HepG2 (cell line): Measurements from ENCODE around the gene MCEE. TPM values are rescaled to one million over a fixed set of nuclear protein-coding genes. Genes with fewer than 3 reads are reported as not detected.
A peak's percentile ranks its signal among the peaks of the same experiment; 100 is the strongest.

Source experiments
- ATF5 ChIP-seq: sonication (generic); formaldehyde crosslinking; IDR thresholded peaks from 2 replicates; pipeline ENCODE4 v1.4.0; 2020; ENCODE audit warnings: mild to moderate bottlenecking, low read depth, missing genetic modification reagents
- ATF7-NPFF ChIP-seq: sonication (generic); formaldehyde crosslinking; IDR thresholded peaks from 2 replicates; pipeline ENCODE4 v1.8.1; 2023; ENCODE audit warnings: mild to moderate bottlenecking, low read depth, missing genetic modification reagents, moderate library complexity
- ATRX ChIP-seq: sonication (generic); formaldehyde crosslinking; IDR thresholded peaks from 2 replicates; pipeline ENCODE4 v1.4.0; 2020; ENCODE audit warnings: missing genetic modification reagents, borderline replicate concordance
- CENPT ChIP-seq: sonication (generic); formaldehyde crosslinking; IDR thresholded peaks from 2 replicates; pipeline ENCODE4 v1.8.0; 2022; ENCODE audit warnings: low read depth, mild to moderate bottlenecking, moderate library complexity, missing genetic modification reagents
- DBP ChIP-seq: sonication (generic); formaldehyde crosslinking; IDR thresholded peaks from 2 replicates; pipeline ENCODE4 v1.4.0; 2020; ENCODE audit warnings: missing genetic modification reagents; ENCODE audit errors: not compliant biosample characterization
- E2F2 ChIP-seq: sonication (generic); formaldehyde crosslinking; IDR thresholded peaks from 2 replicates; pipeline ENCODE4 v1.4.0; 2020; ENCODE audit warnings: missing genetic modification reagents, borderline replicate concordance
- ELF1 ChIP-seq: sonication (generic); formaldehyde crosslinking; IDR thresholded peaks from 2 replicates; pipeline ENCODE4 v1.4.0; 2020; ENCODE audit warnings: missing genetic modification reagents
- HNRNPK ChIP-seq: fragments of 200-400 bp; formaldehyde crosslinking; IDR thresholded peaks from 2 replicates; pipeline ENCODE4 v1.6.1; 2018; ENCODE audit warnings: low read length, low read depth, moderate library complexity, mild to moderate bottlenecking; ENCODE audit not compliant: poor library complexity, severe bottlenecking
- KDM6A ChIP-seq: IDR thresholded peaks from 2 replicates; pipeline ENCODE4 v1.6.1; 2016; ENCODE audit warnings: low read depth
- LBX2 ChIP-seq: sonication (generic); formaldehyde crosslinking; IDR thresholded peaks from 2 replicates; pipeline ENCODE4 v1.5.0; 2020; ENCODE audit warnings: missing genetic modification reagents, mild to moderate bottlenecking, borderline replicate concordance
- NFKB2 ChIP-seq: sonication (generic); formaldehyde crosslinking; IDR thresholded peaks from 2 replicates; pipeline ENCODE4 v1.4.0; 2020; ENCODE audit warnings: missing genetic modification reagents, borderline replicate concordance
- NKX3-1 ChIP-seq: sonication (generic); formaldehyde crosslinking; IDR thresholded peaks from 2 replicates; pipeline ENCODE4 v1.5.0; 2020; ENCODE audit warnings: missing genetic modification reagents
- RXRA ChIP-seq: sonication (generic); formaldehyde crosslinking; IDR thresholded peaks from 2 replicates; pipeline ENCODE4 v1.5.1; 2020; ENCODE audit warnings: missing genetic modification reagents
- SKIL ChIP-seq: sonication (generic); formaldehyde crosslinking; IDR thresholded peaks from 2 replicates; pipeline ENCODE4 v1.8.0; 2022; ENCODE audit warnings: missing genetic modification reagents, mild to moderate bottlenecking, moderate library complexity, borderline replicate concordance
- SMARCE1 ChIP-seq: fragments of 450-650 bp; IDR thresholded peaks from 2 replicates; pipeline ENCODE4 v1.6.1; 2017; ENCODE audit warnings: borderline replicate concordance
- THAP8 ChIP-seq: sonication (generic); formaldehyde crosslinking; IDR thresholded peaks from 2 replicates; pipeline ENCODE4 v1.5.1; 2020; ENCODE audit warnings: missing genetic modification reagents, mild to moderate bottlenecking, borderline replicate concordance
- TP53 ChIP-seq: sonication (generic); formaldehyde crosslinking; conservative IDR thresholded peaks from 2 replicates; pipeline ENCODE4 v1.4.0; 2020; ENCODE audit warnings: missing genetic modification reagents
- ZFP90 ChIP-seq: sonication (generic); formaldehyde crosslinking; IDR thresholded peaks from 2 replicates; pipeline ENCODE4 v1.8.0; 2022; ENCODE audit warnings: missing genetic modification reagents, mild to moderate bottlenecking, inconsistent platforms, borderline replicate concordance
- ZFYVE20 ChIP-seq: sonication (generic); formaldehyde crosslinking; IDR thresholded peaks from 2 replicates; pipeline ENCODE4 v1.8.0; 2023; ENCODE audit warnings: low read depth, mild to moderate bottlenecking, moderate library complexity, missing genetic modification reagents, borderline replicate concordance
- ZMAT5 ChIP-seq: sonication (generic); formaldehyde crosslinking; IDR thresholded peaks from 2 replicates; pipeline ENCODE4 v1.5.0; 2020; ENCODE audit warnings: mild to moderate bottlenecking, low read depth, missing genetic modification reagents, borderline replicate concordance
- ZNF446 ChIP-seq: sonication (generic); formaldehyde crosslinking; IDR thresholded peaks from 2 replicates; pipeline ENCODE4 v1.5.0; 2020; ENCODE audit warnings: mild to moderate bottlenecking, missing genetic modification reagents
- ZNF720 ChIP-seq: sonication (generic); formaldehyde crosslinking; IDR thresholded peaks from 2 replicates; pipeline ENCODE4 v1.4.0; 2020; ENCODE audit warnings: missing genetic modification reagents
- ZNF737 ChIP-seq: sonication (generic); formaldehyde crosslinking; IDR thresholded peaks from 2 replicates; pipeline ENCODE4 v1.5.0; 2020; ENCODE audit warnings: missing genetic modification reagents, mild to moderate bottlenecking, borderline replicate concordance
- ZSCAN20 ChIP-seq: sonication (generic); formaldehyde crosslinking; IDR thresholded peaks from 2 replicates; pipeline ENCODE4 v1.4.0; 2020; ENCODE audit warnings: missing genetic modification reagents, mild to moderate bottlenecking, borderline replicate concordance
- polyA plus RNA-seq, 8 experiments: library from polyadenylated mRNA; depleted of rRNA in 3 of 8; stranded (reverse) in 7 of 8; unstranded in 1 of 8; fragments of >200 nt; fragmentation: Illumina TruSeq in 4 of 8; extraction: Trizol in 4 of 8; gene quantifications; 2 replicates each; pipeline versions ENCODE4 v1.2.1 to v1.2.3, GENCODE V29; 2011 to 2016; ENCODE audit warnings: low read depth in 4 of 8, missing spikeins in 1 of 8, mixed read lengths in 1 of 8; ENCODE audit not compliant: insufficient read depth in 1 of 8
- total RNA-seq, 5 experiments: library from RNA; depleted of rRNA; stranded (reverse); fragments of >200 nt; fragmentation: Illumina TruSeq; extraction: Trizol; gene quantifications; 2 replicates each; pipeline ENCODE4 v1.2.3, GENCODE V29; 2016; ENCODE audit warnings: low read depth in 1 of 5

MCEE gene
- total and polyA plus RNA-seq, 2 of the 13 experiments (the other 11 are each of a cell fraction or from before 2014, with no cell fraction given), result 32.0 to 66.9 TPM

GRCh38 chr2:71129902-71130151 is 202 bp downstream of the MCEE start (continued):
- 0 out of 2 replicates have a peak, but pooled peaks have one; percentile 36 for TF ChIP-seq SKIL (CRISPR knock-in tag)
- TF ChIP-seq ZNF446 (CRISPR knock-in tag), result no peak
- no peak; the same call in 1 of the 2 replicates for TF ChIP-seq CENPT (CRISPR knock-in tag)
- no peak for TF ChIP-seq HNRNPK
- peak; percentile 95; the same call in 1 of the 2 replicates for TF ChIP-seq THAP8
- TF ChIP-seq ZMAT5, result no peak
- no peak for TF ChIP-seq ZSCAN20 (CRISPR knock-in tag)
- TF ChIP-seq ATRX (CRISPR knock-in tag), result no peak
- TF ChIP-seq RXRA, result no peak
- no peak for TF ChIP-seq ATF5
- no peak for TF ChIP-seq ATF7-NPFF (CRISPR knock-in tag)
- TF ChIP-seq E2F2 (CRISPR knock-in tag), result peak; percentile 89; the same call in 1 of the 2 replicates
- peak; percentile 89; the same call in 1 of the 2 replicates for TF ChIP-seq ZNF737 (CRISPR knock-in tag)
- no peak for TF ChIP-seq LBX2 (CRISPR knock-in tag)
- TF ChIP-seq ZFP90 (CRISPR knock-in tag), result no peak; the same call in 1 of the 2 replicates
- no peak for TF ChIP-seq NFKB2 (CRISPR knock-in tag)
- no peak for TF ChIP-seq KDM6A (CRISPR knock-in tag)
- TF ChIP-seq ELF1 (CRISPR knock-in tag), result no peak
- TF ChIP-seq TP53 (CRISPR knock-in tag), result peak; percentile 41; the same call in 1 of the 2 replicates
- TF ChIP-seq SMARCE1, result no peak
- TF ChIP-seq DBP, result peak; percentile 20
- TF ChIP-seq ZFYVE20 (CRISPR knock-in tag), result no peak
- TF ChIP-seq ZNF720 (CRISPR knock-in tag), result no peak
- no peak; the same call in 1 of the 2 replicates for TF ChIP-seq NKX3-1 (CRISPR knock-in tag)
